ENCODE measurements around the gene RPL10A. TPM values are rescaled to one million over a fixed set of nuclear protein-coding genes. Genes with fewer than 3 reads are reported as not detected.
A peak's percentile ranks its signal among the peaks of the same experiment; 100 is the strongest.

RPL10A gene
- total RNA-seq, 2 experiments from 2014 or later, result 2,453 to 2,464 TPM

- H3K36me3 Mint-ChIP-seq (ENCODE audit: low read depth), result no peaks in the 10 kb centered on the region
- peaks cover 20% of the 10 kb centered on the region for H3K27me3 Mint-ChIP-seq
- H3K9me3 ChIP-seq (ENCODE audit: control insufficient read depth in 1 of 2, insufficient read depth in 1 of 2, low read length in 2 of 2), result peaks cover 0 to 7% of the 10 kb centered on the region in 2 experiments
- H3K36me3 ChIP-seq (ENCODE audit: insufficient read depth, low read length), result no peaks in the 10 kb centered on the region
- H3K27ac ChIP-seq (ENCODE audit: low read depth in 1 of 2, low read length in 2 of 2), result no peak overlapping the region
- H3K27me3 ChIP-seq (ENCODE audit: control insufficient read depth in 1 of 2, insufficient read depth in 2 of 2, low read length in 2 of 2), result peaks cover 3 to 12% of the 10 kb centered on the region in 2 experiments
- ATAC-seq (ENCODE audit: poor library complexity) (no peak), DNase-seq (peak in 1 of 14 experiments; percentile 22)
- peak overlapping the region; percentile 39 for H3K27ac Mint-ChIP-seq
- ChIA-PET CTCF (interaction anchor here (0.9 kb wide), 1 partner anchor 11 kb away, joined by 3 read pairs; no protein-coding TSS in a partner anchor), POLR2A (interaction anchor here (1.3 to 2.4 kb wide), 3 partner anchors 28 to 185 kb away, joined by 3 to 16 read pairs (median 6); partner anchors contain the start of genes FANCE and RPL10A)
- H3K9me3 Mint-ChIP-seq, result no peaks in the 10 kb centered on the region
- TF ChIP-seq CTCF (IDR thresholded peaks at IDR 0.05), result no peak
- H3K4me3 ChIP-seq (ENCODE audit: low read length), result peak overlapping the region; percentile 43
- H3K4me1 ChIP-seq (ENCODE audit: insufficient read depth, low read length), result peaks cover 29% of the 10 kb centered on the region
- H3K4me3 Mint-ChIP-seq, result peak overlapping the region; percentile 86
- H3K4me1 Mint-ChIP-seq (ENCODE audit: low read depth), result peaks cover 28% of the 10 kb centered on the region
- intact Hi-C loops (cut with DNase I, micrococcal nuclease), result loop anchor here in 1 of 2 experiments (2.0 kb wide), 1 partner anchor 27 kb away; the partner anchor contains the start of gene RPL10A
These were observed 28.0 kb downstream of the RPL10A start for GRCh38 chr6:35496036-35496840.

- H3K27me3 ChIP-seq (ENCODE audit: control insufficient read depth in 1 of 2, insufficient read depth in 2 of 2, low read length in 2 of 2), result peaks cover 3 to 14% of the 10 kb centered on the region in 2 experiments
- peaks cover 0 to 7% of the 10 kb centered on the region in 2 experiments for H3K9me3 ChIP-seq (ENCODE audit: control insufficient read depth in 1 of 2, insufficient read depth in 1 of 2, low read length in 2 of 2)
- peaks cover 28% of the 10 kb centered on the region for H3K4me1 Mint-ChIP-seq (ENCODE audit: low read depth)
- peaks cover 25% of the 10 kb centered on the region for H3K27me3 Mint-ChIP-seq
- intact Hi-C loops (cut with DNase I, micrococcal nuclease), result loop anchor here in 1 of 2 experiments (2.0 kb wide), 1 partner anchor 28 kb away; the partner anchor contains the start of gene RPL10A
- no peaks in the 10 kb centered on the region for H3K36me3 Mint-ChIP-seq (ENCODE audit: low read depth)
- POLR2A ChIA-PET, result interaction anchor here (1.0 to 2.4 kb wide), 7 partner anchors 19 to 186 kb away, joined by 3 to 16 read pairs (median 4); partner anchors contain the start of genes FANCE and RPL10A
- H3K9me3 Mint-ChIP-seq, result no peaks in the 10 kb centered on the region
- peaks cover 29% of the 10 kb centered on the region for H3K4me1 ChIP-seq (ENCODE audit: insufficient read depth, low read length)
- peak in 13 of 14 experiments; percentile 12 to 79 (median 40) for DNase-seq
- peak within 1 kb of the TSS; percentile 86 for H3K4me3 Mint-ChIP-seq
- TF ChIP-seq CTCF (IDR thresholded peaks at IDR 0.05), result no peak
- CTCF ChIA-PET, result interaction anchor here (0.9 to 1.3 kb wide), 2 partner anchors 10 to 29 kb away, joined by 3 read pairs; partner anchors contain the start of gene RPL10A
- H3K27ac Mint-ChIP-seq, result peak within 1 kb of the TSS; percentile 39
- no peaks in the 10 kb centered on the region for H3K36me3 ChIP-seq (ENCODE audit: insufficient read depth, low read length)
- ATAC-seq (ENCODE audit: poor library complexity), result peak; percentile 69
- peak within 1 kb of the TSS; percentile 60 for H3K4me3 ChIP-seq (ENCODE audit: low read length)
- no peak within 1 kb of the TSS for H3K27ac ChIP-seq (ENCODE audit: low read depth in 1 of 2, low read length in 2 of 2)
These were observed 28.8 kb downstream of the RPL10A start, which contains the start of gene TEAD3 for GRCh38 chr6:35496841-35497570. TEAD3 (minus strand) TSS chr6:35497079.

Measured in CD4-positive, alpha-beta T cell (primary cell).